ENCODE results near the gene SUPT7L.
"Not testable (repeated sequence)": the region's sequence is repeated elsewhere in the genome, so short reads cannot be mapped to it uniquely, and the experiment has no call there.

Gene SUPT7L

DNA sequence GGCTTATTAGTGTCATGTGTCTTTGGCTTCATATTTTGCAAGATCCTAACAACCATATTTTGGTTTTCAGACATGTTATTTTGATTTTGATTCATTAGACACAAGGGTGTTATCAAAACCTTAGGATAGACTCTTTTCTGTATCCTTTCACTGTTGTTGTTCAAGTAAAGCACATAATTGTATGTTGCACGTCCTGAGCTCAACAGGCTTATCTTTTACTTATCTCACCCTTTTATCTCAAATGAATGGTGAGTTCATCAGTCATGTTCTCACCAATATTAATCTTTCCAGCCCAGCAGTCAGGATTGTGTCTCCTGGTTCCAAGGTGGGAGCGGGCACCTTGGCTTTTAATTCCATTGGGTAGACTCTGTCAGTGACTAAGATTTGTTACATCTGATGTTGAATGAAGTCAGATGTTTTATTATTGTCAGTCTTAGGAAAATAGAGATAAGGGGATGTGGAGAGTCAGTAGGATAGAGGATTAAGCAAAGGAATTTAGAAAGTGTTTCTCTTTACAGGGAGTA lies 22.6 kb downstream of the SUPT7L start:
- in situ Hi-C loops (cut with MboI; ENCODE audit: low sequenced_read_pairs), result no loop called here

DNA sequence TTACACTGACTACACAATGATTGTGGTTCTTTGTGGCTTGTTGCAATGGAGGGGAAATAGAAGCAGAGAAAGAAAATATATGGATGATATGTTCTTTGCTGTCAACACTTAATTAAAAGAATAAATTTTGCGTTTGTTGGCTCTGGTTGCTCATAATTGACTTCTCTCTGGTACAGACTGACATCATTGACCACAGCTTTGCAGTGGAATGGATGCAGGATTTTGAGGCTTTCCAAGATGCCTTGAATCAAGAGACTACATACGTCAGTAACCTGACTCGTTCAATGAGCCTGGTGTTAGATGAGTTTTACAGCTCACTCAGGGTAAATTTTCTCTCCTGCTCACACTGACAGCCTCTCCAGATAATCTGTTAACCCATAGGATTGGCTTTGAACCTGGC lies 24.7 kb downstream of the SUPT7L start:
- in situ Hi-C loops (cut with MboI; ENCODE audit: low sequenced_read_pairs), result no loop called here

DNA sequence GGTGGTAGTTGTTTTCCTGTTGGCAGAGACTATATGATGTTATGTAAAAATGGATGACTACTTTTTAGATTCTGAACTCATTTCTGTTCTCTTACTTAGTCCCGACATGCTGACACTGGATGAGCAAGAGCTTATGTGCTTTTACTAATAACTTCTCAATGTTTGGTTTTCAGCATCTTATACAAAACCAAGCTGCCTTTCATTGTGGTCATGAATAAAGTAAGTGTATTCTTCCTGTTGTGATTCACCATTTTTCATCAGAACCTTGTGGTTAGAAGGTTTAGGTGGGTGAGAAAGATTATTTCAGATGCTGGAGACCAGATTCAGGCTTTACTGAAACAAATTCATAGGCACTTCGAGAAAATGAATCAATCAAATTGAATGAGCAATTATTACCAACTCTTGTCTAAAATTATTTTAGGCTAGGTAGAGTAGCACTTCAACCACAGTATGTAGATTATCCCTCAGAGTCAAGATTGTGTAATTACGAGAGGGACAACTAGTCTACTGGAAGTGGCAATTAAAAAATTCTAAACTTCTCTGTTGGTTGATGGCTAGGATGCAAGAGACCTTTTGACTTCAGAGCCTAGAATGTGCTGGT lies 25.3 kb downstream of the SUPT7L start:
- in situ Hi-C loops (cut with MboI; ENCODE audit: low sequenced_read_pairs), result no loop called here

DNA sequence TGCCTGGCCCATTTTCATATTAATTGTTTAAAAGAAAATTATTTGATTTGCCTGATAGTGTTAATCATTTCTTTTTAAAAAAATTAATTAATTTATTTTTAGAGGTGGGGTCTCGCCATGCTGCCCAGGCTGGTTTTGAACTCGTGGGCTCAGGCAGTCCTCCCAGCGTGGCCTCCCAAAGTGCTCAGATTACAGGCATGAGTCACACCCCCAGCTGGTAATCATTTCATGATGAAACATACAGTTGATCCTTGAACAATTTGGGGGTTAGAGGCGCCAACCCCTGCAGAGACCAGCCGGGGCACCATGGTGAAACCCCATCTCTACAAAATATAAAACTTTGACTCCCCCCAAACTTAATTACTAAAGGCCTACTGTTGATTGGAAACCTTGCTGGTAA lies 26.6 kb downstream of the SUPT7L start:
- in situ Hi-C loops (cut with MboI; ENCODE audit: low sequenced_read_pairs), result no loop called here

DNA sequence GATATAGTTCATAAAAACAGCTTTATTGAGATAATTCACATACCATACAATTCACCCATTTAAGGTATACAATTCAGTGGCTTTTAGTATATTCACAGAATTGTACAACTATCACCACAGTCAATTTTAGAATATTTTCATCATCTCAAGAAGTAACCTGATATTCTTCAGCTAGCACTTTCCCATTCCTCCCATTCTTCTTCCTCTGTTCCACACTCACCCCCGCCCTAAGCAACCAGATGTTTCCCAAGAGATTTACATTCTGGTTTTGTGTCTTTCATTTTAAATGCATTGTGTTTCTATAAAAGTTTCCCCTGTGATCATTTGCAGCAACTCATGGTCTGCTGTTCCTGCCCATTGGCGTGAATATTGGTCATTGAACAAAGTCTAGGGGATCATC lies 29.1 kb downstream of the SUPT7L start:
- in situ Hi-C loops (cut with MboI; ENCODE audit: low sequenced_read_pairs), result no loop called here

DNA sequence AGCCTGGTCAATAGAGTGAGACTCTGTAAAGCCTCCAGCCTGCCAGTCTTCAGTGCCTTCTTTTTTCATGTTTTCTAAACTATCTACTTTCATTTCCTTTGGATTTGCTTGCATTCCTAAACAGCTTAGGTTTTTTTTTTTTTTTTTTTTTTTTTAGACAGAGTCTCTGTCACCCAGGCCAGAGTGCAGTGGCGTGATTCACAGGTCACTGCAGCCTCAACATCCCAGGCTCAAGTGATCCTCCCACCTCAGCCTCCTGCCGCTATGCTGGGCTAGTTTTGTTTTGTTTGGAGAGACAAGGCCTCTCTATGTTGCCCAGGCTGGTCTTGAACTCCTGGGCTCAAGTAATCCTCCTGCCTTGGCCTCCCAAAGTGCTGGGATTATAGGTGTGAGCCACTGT lies 33.2 kb downstream of the SUPT7L start:
- in situ Hi-C loops (cut with MboI; ENCODE audit: low sequenced_read_pairs), result not testable (repeated sequence)

DNA sequence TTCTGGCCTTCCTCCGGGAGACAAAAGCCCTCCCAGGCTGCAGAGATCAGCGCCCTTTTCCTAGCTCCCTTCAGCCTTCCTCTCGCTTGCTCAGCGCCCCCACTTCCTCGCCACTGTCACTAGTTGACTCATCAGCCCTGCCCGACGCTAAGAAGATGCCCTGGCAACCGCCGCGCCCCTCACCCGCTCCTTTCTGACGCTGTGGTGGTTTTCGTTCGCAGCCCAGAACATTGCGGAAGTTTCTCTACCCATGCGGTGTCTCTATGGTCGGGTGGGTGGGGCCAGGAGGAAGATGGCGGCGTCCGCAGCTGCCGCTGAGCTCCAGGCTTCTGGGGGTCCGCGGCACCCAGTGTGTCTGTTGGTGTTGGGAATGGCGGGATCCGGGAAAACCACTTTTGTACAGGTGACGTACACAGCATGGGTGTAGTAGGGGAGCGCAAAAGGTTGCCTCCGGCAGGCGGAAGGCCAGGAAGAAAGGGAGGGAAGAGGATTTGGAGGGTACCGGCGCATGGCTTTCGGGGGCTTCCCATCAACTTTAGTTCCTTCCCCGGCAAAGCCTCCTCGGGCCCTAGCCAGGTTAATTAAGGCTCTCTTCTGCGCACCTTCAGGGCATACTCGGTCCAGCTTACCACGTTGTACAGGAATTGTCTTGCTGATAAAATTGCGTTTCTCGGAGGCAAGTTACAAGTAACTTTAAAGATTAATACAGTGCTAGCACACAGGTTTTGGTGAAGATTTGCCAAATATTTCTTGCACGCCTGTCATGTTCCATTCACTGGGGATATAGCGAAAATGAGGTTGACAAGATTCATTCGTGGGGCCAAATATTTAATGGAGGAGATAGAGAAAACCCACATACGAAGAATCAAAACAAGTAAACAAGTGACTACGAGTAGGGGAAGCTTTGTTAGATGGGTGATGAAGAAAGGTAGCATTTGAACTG lies 34.4 kb downstream of the SUPT7L start, which contains the start of the genes CCDC121 and GPN1:
CCDC121 (minus strand) TSS at position 246 of the 943 bp plus-strand sequence. CDS start 1,213 bp downstream, outside the sequence.
GPN1 (plus strand) TSS at position 284 of the 943 bp plus-strand sequence; CDS start at position 293, 9 bp downstream.
- in situ Hi-C loops (cut with MboI; ENCODE audit: low sequenced_read_pairs), result no loop called here

DNA sequence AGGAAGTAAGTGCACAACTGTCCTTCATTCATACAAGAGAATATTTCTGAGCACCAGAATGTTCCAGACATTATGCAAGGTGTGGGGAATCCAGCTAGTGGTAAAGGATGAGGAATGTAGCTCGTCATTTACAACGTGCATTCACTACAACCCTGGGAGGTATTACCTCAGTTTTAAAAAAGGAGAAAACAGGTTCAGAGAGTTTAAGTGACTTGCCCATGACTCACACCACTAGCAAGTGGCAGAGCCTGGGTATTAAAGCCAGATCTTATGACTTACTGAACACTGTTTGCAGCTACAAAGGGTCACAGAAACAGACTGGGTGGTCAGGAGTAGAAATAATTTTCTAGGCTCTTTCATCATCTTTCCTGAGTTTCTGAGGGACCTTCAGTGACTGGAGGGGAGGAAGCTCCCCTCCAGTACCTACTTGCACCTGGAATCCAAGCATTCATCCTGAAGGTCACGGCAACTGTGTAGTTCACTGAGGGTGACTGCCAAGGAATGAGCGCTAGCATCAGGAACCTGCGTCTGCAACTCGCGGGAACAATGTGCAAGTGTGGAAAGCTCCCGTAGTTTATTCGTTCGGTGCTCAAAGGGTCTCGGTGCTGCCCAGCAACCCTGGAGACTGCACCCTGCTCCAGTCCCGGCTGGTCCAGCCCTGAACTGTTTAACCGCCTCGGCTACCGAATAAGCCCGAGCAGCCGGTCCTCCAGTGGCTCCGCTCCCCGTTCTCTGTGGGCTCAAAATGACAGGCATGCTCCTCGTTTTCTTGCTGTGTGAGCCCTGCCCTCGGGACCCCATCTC lies 35.2 kb downstream of the SUPT7L start:
- in situ Hi-C loops (cut with MboI; ENCODE audit: low sequenced_read_pairs), result no loop called here

DNA sequence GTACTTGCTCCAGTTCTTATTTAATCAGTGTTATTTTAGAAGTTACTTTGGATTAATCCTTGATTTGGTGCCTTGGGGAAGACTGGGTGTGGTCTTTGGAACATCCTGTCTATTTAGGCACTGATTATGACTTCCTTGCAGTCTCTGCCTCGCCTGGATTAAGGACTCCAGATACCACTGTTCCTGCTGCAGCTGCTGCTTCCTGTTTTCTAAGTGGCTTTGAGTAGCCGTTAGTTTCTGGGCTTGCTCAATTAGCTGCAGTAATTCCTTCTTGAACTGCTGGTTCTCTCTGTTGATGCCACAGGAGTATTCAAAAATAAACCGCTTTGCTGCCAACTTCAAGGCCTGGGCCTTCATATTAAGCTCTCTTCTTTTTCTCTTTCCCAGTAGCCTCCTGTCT lies 36.5 kb downstream of the SUPT7L start:
- in situ Hi-C loops (cut with MboI; ENCODE audit: low sequenced_read_pairs), result not testable (repeated sequence)

DNA sequence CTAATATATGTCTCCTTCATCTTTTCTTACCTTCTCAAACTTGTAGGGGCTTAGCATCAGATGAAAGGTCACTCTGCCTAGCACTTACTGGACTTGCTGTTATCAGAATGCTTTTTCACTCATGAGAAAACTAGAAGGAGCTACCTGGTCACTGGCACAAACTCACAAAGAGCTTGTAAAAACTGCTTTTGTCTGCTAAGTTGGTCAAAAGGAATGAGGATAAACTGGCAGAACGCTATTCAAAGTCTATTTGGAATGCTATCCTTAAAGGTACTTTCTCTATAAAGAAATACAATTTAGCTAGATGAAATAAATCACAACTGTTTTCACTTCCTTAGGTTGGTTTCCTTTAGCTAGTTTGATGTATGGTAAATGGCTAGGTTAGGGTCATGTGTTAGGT lies 37.1 kb downstream of the SUPT7L start:
- in situ Hi-C loops (cut with MboI; ENCODE audit: low sequenced_read_pairs), result not testable (repeated sequence)

DNA sequence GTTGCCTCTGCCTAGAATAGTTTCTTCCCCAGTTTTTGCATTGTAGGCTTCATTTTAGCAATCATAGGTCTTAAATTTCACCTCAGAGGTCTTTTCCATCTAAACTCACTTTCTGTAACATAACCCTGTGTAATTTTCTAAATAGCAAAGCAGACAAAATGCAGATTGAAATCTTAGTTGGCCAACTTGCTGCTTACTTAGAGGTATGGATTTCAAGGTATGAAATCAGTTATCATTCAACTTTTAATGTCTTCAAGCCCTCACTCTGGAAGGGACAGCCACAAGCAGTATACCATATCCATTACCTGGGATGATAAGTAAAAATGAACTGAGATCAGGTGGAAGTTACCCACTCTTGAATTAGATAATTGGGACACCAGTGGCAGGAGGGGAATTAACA lies 38.5 kb downstream of the SUPT7L start:
- in situ Hi-C loops (cut with MboI; ENCODE audit: low sequenced_read_pairs), result no loop called here

DNA sequence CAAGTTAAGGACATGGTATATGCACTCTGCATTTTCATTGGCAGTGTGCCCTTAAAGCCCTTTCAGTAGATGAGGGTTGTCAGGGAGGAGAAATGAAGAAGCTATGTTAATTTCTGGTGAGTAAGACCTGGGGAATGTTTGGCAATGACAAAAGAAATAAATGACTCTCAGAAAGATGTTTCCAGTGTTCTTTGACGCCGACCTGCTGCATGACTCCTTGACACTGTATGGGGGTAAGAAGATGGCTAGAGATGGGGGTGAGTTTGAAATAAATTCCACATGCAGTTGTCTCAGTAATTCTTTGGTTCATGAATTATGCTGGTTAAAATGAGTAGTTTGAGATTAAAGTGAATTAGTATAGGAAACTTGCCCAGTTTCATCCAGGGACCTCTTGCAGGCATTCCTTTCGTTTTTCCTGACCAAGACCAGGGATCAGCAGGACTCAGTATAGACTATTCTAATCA lies 40.5 kb downstream of the SUPT7L start:
- in situ Hi-C loops (cut with MboI; ENCODE audit: low sequenced_read_pairs), result no loop called here

DNA sequence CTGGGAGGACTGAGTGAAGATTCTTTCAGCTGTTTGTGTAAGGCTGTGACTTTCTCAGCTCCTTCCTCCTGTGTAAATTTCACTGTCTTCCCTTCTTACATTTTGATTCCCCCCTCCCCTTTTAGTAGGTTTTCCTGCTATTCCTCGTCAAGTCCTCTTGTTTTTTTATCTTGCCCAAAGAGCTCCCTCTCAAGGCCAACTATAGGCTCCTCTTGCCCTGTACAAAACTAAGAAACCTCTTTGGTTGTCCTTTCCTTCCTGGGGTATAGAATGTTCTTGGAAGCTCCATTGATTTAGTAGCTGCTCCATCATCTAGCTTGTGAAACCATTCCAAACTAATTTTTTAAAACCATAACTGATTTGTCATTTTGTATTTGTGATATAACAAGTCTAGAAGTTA lies 41.9 kb downstream of the SUPT7L start:
- in situ Hi-C loops (cut with MboI; ENCODE audit: low sequenced_read_pairs), result no loop called here

DNA sequence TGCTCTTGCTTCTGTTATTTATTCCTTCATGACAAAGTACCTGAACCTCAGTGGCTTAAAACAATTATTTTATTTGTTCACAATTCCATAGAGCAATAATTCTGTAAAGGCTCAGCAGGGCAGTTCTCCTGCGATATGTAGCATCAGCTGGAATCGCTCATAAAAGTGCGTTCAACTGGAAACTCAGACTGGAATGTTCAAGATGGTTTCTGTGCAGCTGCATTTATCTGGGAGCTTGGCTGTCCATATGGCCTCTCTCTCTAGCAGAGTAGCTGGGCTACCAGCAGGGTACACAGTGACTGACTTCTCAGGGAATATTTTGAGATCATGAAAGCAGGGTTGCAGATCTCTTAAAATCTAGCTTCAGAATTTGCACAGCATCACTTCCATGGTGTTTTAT lies 48.1 kb downstream of the SUPT7L start:
- in situ Hi-C loops (cut with MboI; ENCODE audit: low sequenced_read_pairs), result no loop called here

DNA sequence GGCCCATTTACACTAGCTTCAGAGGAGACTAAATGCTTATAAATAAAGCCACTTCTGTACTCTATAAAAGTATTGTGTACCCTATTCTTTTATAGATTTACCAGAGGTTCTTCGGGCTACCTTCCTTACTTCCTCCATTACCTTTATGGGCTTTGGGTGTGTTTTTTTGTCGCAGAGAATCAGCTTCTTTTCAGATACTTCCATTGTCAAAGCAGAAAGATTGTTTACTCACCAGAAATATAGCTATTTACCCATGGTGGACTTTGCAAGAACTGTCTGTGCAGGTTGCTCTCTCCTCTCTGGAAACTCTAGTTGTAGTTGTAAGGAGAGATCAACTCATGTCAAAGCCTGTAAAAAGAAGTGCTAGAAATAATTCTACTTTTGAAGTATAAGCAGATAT lies 49.4 kb downstream of the SUPT7L start:
- in situ Hi-C loops (cut with MboI; ENCODE audit: low sequenced_read_pairs), result no loop called here

DNA sequence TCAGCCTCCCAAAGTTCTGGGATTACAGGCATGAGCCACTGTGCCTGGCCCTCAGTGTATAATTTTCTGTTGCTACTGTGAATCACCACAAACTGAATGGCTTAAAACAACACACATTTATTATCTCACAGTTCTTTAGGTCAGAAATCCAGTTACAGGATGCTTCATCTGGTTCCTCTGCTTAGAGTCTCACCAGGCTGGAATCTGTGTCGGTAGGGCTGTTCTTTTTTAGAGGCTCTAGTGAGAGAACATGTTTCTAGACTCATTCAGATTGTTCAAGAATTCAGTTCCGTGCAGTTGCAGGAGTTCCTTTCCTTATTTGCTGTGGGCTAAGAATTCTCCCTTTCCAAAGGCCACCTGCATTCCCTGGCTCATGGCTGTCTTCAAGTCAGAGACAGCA lies 56.8 kb downstream of the SUPT7L start:
- in situ Hi-C loops (cut with MboI; ENCODE audit: low sequenced_read_pairs), result no loop called here

Measured in HL-60/S4 treated with phorbol 12-myristate 13-acetate at 8.2 ng/mL for 4 days and 3 days (cell line).